ENCODE results near the gene FRMD8. TPM values are rescaled to one million over a fixed set of nuclear protein-coding genes. Genes with fewer than 3 reads are reported as not detected.

The FRMD8 gene
- total and polyA plus RNA-seq, 9 of the 15 experiments (the other 6 are each of a cell fraction or from before 2014, with no cell fraction given), result 4.5 to 54.5 (median 15.8) TPM

DNA sequence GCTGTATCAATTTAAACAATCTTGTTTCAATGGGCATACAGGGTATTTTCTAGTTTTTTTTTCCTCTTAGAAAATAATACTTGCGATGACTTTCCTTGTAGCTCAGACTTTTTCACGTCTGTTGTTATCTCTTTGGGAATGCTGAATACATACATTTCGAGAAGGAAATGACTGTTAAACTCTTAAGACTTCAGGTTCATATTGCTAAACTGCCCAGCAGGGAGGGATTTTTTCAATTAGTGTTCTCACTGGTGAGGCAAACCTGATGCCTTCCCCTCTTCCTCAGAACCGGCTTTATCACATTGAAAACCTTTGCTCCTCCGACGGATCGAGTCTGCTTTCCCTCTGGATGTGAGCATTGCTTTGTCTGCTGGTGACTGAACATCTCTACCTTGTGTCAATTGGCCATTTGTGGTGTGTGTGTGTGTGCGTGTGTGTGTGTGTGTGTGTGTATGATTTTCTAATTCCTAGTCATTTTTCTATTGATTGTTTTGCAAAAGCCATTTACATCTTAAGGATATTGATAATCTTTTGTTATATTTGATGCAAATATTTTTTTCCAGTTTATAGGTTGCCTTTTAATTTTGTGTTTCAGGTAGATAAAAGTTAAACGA, 42.7 kb downstream of the FRMD8 start (continued):
- TF ChIP-seq KDM1A (IDR thresholded peaks at IDR 0.05) (peak in 1 of 2 experiments; percentile 27; a peak in 1 of 4 replicates), LEF1 (IDR thresholded peaks at IDR 0.05) (no peak), ARHGAP35 (IDR thresholded peaks at IDR 0.05; ENCODE audit: partially characterized antibody) (peak; percentile 77), MTA3 (IDR thresholded peaks at IDR 0.05; ENCODE audit: borderline replicate concordance) (0 out of 2 replicates have a peak, but pooled peaks have one; percentile 15), STAT5A (IDR thresholded peaks at IDR 0.05; ENCODE audit: borderline replicate concordance, low read length) (peak; percentile 11; the same call in 1 of the 2 replicates), ARID1B (IDR thresholded peaks at IDR 0.05) (peak; percentile 49), FUS (optimal IDR thresholded peaks at IDR 0.05; ENCODE audit: low read depth, low read length) (no peak), RB1 (IDR thresholded peaks at IDR 0.05; ENCODE audit: low read depth) (no peak), POLR2AphosphoS5 (IDR thresholded peaks at IDR 0.05; ENCODE audit: control insufficient read depth, insufficient read depth, low read depth, low read length) (peak; percentile 57; the same call in 1 of the 2 replicates), SREBF2 (CRISPR knock-in tag; IDR thresholded peaks at IDR 0.05) (no peak), TCF7 (IDR thresholded peaks at IDR 0.05; ENCODE audit: borderline replicate concordance) (peak; percentile 67; the same call in 1 of the 2 replicates)
- TF ChIP-seq, protein P1, sequence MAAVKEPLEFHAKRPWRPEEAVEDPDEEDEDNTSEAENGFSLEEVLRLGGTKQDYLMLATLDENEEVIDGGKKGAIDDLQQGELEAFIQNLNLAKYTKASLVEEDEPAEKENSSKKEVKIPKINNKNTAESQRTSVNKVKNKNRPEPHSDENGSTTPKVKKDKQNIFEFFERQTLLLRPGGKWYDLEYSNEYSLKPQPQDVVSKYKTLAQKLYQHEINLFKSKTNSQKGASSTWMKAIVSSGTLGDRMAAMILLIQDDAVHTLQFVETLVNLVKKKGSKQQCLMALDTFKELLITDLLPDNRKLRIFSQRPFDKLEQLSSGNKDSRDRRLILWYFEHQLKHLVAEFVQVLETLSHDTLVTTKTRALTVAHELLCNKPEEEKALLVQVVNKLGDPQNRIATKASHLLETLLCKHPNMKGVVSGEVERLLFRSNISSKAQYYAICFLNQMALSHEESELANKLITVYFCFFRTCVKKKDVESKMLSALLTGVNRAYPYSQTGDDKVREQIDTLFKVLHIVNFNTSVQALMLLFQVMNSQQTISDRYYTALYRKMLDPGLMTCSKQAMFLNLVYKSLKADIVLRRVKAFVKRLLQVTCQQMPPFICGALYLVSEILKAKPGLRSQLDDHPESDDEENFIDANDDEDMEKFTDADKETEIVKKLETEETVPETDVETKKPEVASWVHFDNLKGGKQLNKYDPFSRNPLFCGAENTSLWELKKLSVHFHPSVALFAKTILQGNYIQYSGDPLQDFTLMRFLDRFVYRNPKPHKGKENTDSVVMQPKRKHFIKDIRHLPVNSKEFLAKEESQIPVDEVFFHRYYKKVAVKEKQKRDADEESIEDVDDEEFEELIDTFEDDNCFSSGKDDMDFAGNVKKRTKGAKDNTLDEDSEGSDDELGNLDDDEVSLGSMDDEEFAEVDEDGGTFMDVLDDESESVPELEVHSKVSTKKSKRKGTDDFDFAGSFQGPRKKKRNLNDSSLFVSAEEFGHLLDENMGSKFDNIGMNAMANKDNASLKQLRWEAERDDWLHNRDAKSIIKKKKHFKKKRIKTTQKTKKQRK (IDR thresholded peaks at IDR 0.05; ENCODE audit: borderline replicate concordance, low read depth, low read length), result no peak
- TF ChIP-seq, protein P2, sequence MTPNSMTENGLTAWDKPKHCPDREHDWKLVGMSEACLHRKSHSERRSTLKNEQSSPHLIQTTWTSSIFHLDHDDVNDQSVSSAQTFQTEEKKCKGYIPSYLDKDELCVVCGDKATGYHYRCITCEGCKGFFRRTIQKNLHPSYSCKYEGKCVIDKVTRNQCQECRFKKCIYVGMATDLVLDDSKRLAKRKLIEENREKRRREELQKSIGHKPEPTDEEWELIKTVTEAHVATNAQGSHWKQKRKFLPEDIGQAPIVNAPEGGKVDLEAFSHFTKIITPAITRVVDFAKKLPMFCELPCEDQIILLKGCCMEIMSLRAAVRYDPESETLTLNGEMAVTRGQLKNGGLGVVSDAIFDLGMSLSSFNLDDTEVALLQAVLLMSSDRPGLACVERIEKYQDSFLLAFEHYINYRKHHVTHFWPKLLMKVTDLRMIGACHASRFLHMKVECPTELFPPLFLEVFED (CRISPR knock-in tag; conservative IDR thresholded peaks at IDR 0.05), result peak; percentile 96
- TF ChIP-seq, protein P3, sequence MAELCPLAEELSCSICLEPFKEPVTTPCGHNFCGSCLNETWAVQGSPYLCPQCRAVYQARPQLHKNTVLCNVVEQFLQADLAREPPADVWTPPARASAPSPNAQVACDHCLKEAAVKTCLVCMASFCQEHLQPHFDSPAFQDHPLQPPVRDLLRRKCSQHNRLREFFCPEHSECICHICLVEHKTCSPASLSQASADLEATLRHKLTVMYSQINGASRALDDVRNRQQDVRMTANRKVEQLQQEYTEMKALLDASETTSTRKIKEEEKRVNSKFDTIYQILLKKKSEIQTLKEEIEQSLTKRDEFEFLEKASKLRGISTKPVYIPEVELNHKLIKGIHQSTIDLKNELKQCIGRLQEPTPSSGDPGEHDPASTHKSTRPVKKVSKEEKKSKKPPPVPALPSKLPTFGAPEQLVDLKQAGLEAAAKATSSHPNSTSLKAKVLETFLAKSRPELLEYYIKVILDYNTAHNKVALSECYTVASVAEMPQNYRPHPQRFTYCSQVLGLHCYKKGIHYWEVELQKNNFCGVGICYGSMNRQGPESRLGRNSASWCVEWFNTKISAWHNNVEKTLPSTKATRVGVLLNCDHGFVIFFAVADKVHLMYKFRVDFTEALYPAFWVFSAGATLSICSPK (IDR thresholded peaks at IDR 0.05; ENCODE audit: borderline replicate concordance), result peak; percentile 16; the same call in 1 of the 2 replicates
- TF ChIP-seq, protein P4, sequence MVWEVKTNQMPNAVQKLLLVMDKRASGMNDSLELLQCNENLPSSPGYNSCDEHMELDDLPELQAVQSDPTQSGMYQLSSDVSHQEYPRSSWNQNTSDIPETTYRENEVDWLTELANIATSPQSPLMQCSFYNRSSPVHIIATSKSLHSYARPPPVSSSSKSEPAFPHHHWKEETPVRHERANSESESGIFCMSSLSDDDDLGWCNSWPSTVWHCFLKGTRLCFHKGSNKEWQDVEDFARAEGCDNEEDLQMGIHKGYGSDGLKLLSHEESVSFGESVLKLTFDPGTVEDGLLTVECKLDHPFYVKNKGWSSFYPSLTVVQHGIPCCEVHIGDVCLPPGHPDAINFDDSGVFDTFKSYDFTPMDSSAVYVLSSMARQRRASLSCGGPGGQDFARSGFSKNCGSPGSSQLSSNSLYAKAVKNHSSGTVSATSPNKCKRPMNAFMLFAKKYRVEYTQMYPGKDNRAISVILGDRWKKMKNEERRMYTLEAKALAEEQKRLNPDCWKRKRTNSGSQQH (CRISPR knock-in tag; IDR thresholded peaks at IDR 0.05), result peak; percentile 97
- TF ChIP-seq, protein P5, sequence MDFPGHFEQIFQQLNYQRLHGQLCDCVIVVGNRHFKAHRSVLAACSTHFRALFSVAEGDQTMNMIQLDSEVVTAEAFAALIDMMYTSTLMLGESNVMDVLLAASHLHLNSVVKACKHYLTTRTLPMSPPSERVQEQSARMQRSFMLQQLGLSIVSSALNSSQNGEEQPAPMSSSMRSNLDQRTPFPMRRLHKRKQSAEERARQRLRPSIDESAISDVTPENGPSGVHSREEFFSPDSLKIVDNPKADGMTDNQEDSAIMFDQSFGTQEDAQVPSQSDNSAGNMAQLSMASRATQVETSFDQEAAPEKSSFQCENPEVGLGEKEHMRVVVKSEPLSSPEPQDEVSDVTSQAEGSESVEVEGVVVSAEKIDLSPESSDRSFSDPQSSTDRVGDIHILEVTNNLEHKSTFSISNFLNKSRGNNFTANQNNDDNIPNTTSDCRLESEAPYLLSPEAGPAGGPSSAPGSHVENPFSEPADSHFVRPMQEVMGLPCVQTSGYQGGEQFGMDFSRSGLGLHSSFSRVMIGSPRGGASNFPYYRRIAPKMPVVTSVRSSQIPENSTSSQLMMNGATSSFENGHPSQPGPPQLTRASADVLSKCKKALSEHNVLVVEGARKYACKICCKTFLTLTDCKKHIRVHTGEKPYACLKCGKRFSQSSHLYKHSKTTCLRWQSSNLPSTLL (IDR thresholded peaks at IDR 0.05), result 0 out of 2 replicates have a peak, but pooled peaks have one; percentile 62

All from K562 (cell line).